Sigmoid colon (tissue), 7 donors: ENCODE measurements around the gene KISS1. TPM values are rescaled to one million over a fixed set of nuclear protein-coding genes. Genes with fewer than 3 reads are reported as not detected.

ENCODE experiments used
- DNase-seq: peaks from one replicate; pipeline ENCODE4 v3.0.0-alpha.2; 2019
- H3K27ac ChIP-seq, 4 donors: fragments of 200-600 bp; sonication (generic); one replicate each; pipeline ENCODE4 v1.5.1; 2016 to 2019; ENCODE audit warnings: mild to moderate bottlenecking in 1 of 4
- H3K27me3 ChIP-seq, 3 donors: fragments of 200-600 bp; sonication (generic); one replicate each; pipeline ENCODE4 v1.5.1; 2019; ENCODE audit warnings: mild to moderate bottlenecking in 1 of 3
- H3K36me3 ChIP-seq, 4 donors: fragments of 200-600 bp; sonication (generic); one replicate each; pipeline ENCODE4 v1.5.1; 2016 to 2019
- H3K4me1 ChIP-seq, 4 donors: fragments of 200-600 bp; sonication (generic); one replicate each; pipeline ENCODE4 v1.5.1; 2017 to 2019
- H3K4me3 ChIP-seq, 4 donors: fragments of 200-600 bp; sonication (generic); one replicate each; pipeline ENCODE4 v1.5.1; 2017 to 2019; ENCODE audit warnings: mild to moderate bottlenecking in 2 of 4, moderate library complexity in 1 of 4
- H3K9me3 ChIP-seq, 4 donors: fragments of 200-600 bp in 3 of 4; sonication (generic) in 3 of 4; one replicate each; pipeline versions ENCODE4 v1.5.1 to v1.6.1; 2013 to 2019
- CTCF ChIP-seq, 4 experiments: fragments of 450-650 bp in 3 of 4; fragments of 200-600 bp in 1 of 4; IDR thresholded peaks; one replicate each; pipeline ENCODE4 v1.5.1; 2016 to 2019; ENCODE audit warnings: antibody characterized with exemption in 4 of 4, mild to moderate bottlenecking in 3 of 4, moderate library complexity in 2 of 4
- EP300 ChIP-seq, 4 donors: sonication (generic); formaldehyde crosslinking; IDR thresholded peaks; one replicate each; pipeline ENCODE4 v1.6.1; 2017; ENCODE audit warnings: antibody characterized with exemption in 4 of 4
- POLR2A ChIP-seq, 2 donors: fragments of 450-650 bp; IDR thresholded peaks; one replicate each; pipeline ENCODE4 v1.6.1; 2016; ENCODE audit warnings: antibody characterized with exemption in 2 of 2, mild to moderate bottlenecking in 2 of 2, moderate library complexity in 2 of 2
- POLR2AphosphoS5 ChIP-seq, 4 donors: sonication (generic); formaldehyde crosslinking; IDR thresholded peaks; one replicate each; pipeline ENCODE4 v1.6.1; 2017; ENCODE audit warnings: antibody characterized with exemption in 4 of 4
- WGBS, 2 donors: extraction: QIAGEN DNeasy Blood & Tissue Kit; methylation state at CpG; one replicate each; pipeline ENCODE4 v1.1.7; 2013; 5-methylcytosine and 5-hydroxymethylcytosine counted together
- intact Hi-C: fragments of 100-400 bp; cut with DNase I; formaldehyde crosslinking; loops from one replicate; pipeline ENCODE4 v1.15.1; 2023
- polyA plus RNA-seq, 3 donors: library from polyadenylated mRNA; stranded (reverse); fragments of 200-250 nt; gene quantifications; one replicate each; pipeline ENCODE4 v1.2.3, GENCODE V29; 2013
- total RNA-seq, 4 donors: library from RNA; depleted of rRNA; stranded (reverse); fragments of >200 nt; gene quantifications; one replicate each; pipeline ENCODE4 v1.1.0, GENCODE V29; 2016
- donor health status: healthy with polysubstance abuse.
- donor health status: Bipolar disorder and iron deficiency.
- donor health status: healthy.

Gene KISS1
- total and polyA plus RNA-seq, 7 donors = 1.2 TPM; not detected in 6

- intact Hi-C loops = no loop called here
- H3K27me3 ChIP-seq = no peaks in the 10 kb centered on the region
- no peak overlapping the region for H3K27ac ChIP-seq
- H3K4me3 ChIP-seq = no peak overlapping the region
- H3K4me1 ChIP-seq = no peaks in the 10 kb centered on the region
- TF ChIP-seq EP300 (IDR thresholded peaks at IDR 0.05) (no peak), POLR2A (IDR thresholded peaks at IDR 0.05) (no peak), POLR2AphosphoS5 (IDR thresholded peaks at IDR 0.05) (no peak)
- no peak for DNase-seq
- H3K36me3 ChIP-seq = no peaks in the 10 kb centered on the region
- WGBS, 2 donors = 76 to 84% methylated on average over 14 of the region's 14 CpGs
- H3K9me3 ChIP-seq = no peaks in the 10 kb centered on the region
Observed at GRCh38 chr1:204143276-204144041, 52.8 kb downstream of the KISS1 start.

GRCh38 chr1:204142032-204142974, 54.0 kb downstream of the KISS1 start:
- H3K4me3 ChIP-seq = no peak overlapping the region
- no peaks in the 10 kb centered on the region for H3K4me1 ChIP-seq
- H3K27ac ChIP-seq = no peak overlapping the region
- H3K9me3 ChIP-seq = no peaks in the 10 kb centered on the region
- H3K27me3 ChIP-seq = no peaks in the 10 kb centered on the region
- no peaks in the 10 kb centered on the region for H3K36me3 ChIP-seq
- TF ChIP-seq POLR2A (IDR thresholded peaks at IDR 0.05) (no peak), POLR2AphosphoS5 (IDR thresholded peaks at IDR 0.05) (no peak), EP300 (IDR thresholded peaks at IDR 0.05) (no peak), CTCF (IDR thresholded peaks at IDR 0.05) (no peak)
- intact Hi-C loops = no loop called here
- no peak for DNase-seq
- 88 to 95% methylated on average over 5 of the region's 5 CpGs for WGBS, 2 donors

- intact Hi-C loops = no loop called here
- no peak for DNase-seq
- Histone ChIP-seq H3K27me3 (no peaks in the 10 kb centered on the region), H3K4me3 (no peak overlapping the region), H3K4me1 (no peaks in the 10 kb centered on the region), H3K9me3 (no peaks in the 10 kb centered on the region), H3K36me3 (peaks cover 0 to 3% (median 0%) of the 10 kb centered on the region in 4 donors), H3K27ac (no peak overlapping the region)
- TF ChIP-seq POLR2AphosphoS5 (IDR thresholded peaks at IDR 0.05) (no peak), POLR2A (IDR thresholded peaks at IDR 0.05) (no peak), CTCF (IDR thresholded peaks at IDR 0.05) (no peak), EP300 (IDR thresholded peaks at IDR 0.05) (no peak)
- WGBS, 2 donors = 93 to 95% methylated on average over 3 of the region's 3 CpGs
Observed at GRCh38 chr1:204141131-204141530, 55.2 kb downstream of the KISS1 start.

Other genes starting within 250 kb of the KISS1 start
- 10 to 100 TPM; 28.5 to 58.4 (median 30.0) TPM for gene SOX13, start 123.4 kb downstream of the KISS1 start, total RNA-seq
- 10 to 100 TPM in 1 of 3 donors, 1 to 10 TPM in 2; 9.6 to 15.5 (median 9.7) TPM for gene SOX13, start 123.4 kb downstream of the KISS1 start, polyA plus RNA-seq
- gene ETNK2, start 44.4 kb downstream of the KISS1 start, total RNA-seq = 10 to 100 TPM in 1 of 4 donors, 1 to 10 TPM in 3; 3.8 to 10.5 (median 8.3) TPM
- 1 to 10 TPM in 2 of 3 donors, under 1 TPM in 1; 0.46 to 6.6 (median 3.0) TPM for gene ETNK2, start 44.4 kb downstream of the KISS1 start, polyA plus RNA-seq
- not detected for gene REN, start 30.2 kb downstream of the KISS1 start, total RNA-seq
- gene REN, start 30.2 kb downstream of the KISS1 start, polyA plus RNA-seq = 1 to 10 TPM in 1 of 3 donors, under 1 TPM in 2; 0.32 to 1.8 (median 0.92) TPM
- gene GOLT1A, start 17.5 kb upstream of the KISS1 start, total RNA-seq = not detected
- gene GOLT1A, start 17.5 kb upstream of the KISS1 start, polyA plus RNA-seq = 10 to 100 TPM in 2 of 3 donors, 1 to 10 TPM in 1; 9.6 to 12.5 (median 12.0) TPM
- gene PLEKHA6, start 163.4 kb upstream of the KISS1 start, total RNA-seq = 10 to 100 TPM in 1 of 4 donors, 1 to 10 TPM in 3; 5.6 to 15.0 (median 8.5) TPM
- gene PLEKHA6, start 163.4 kb upstream of the KISS1 start, polyA plus RNA-seq = 10 to 100 TPM; 22.2 to 58.7 (median 40.5) TPM
- 10 to 100 TPM; 40.0 to 44.7 (median 42.9) TPM for gene PPP1R15B, start 215.3 kb upstream of the KISS1 start, total RNA-seq
- gene PPP1R15B, start 215.3 kb upstream of the KISS1 start, polyA plus RNA-seq = 10 to 100 TPM in 1 of 3 donors, 1 to 10 TPM in 2; 9.0 to 31.3 (median 9.5) TPM